Suprapubic skin (tissue), 4 donors: Measurements from ENCODE around the gene HSDL2. TPM values are rescaled to one million over a fixed set of nuclear protein-coding genes. Genes with fewer than 3 reads are reported as not detected.
"Not testable (repeated sequence)": the region's sequence is repeated elsewhere in the genome, so short reads cannot be mapped to it uniquely, and the experiment has no call there.

Experiments used
- DNase-seq, 2 donors: peaks; one replicate each; pipeline ENCODE4 v3.0.0-alpha.2; 2019; ENCODE audit warnings: low spot score in 2 of 2
- H3K27ac ChIP-seq: fragments of 200-600 bp; sonication (generic); one replicate; pipeline ENCODE4 v1.5.1; 2019
- H3K27me3 ChIP-seq: fragments of 200-600 bp; sonication (generic); one replicate; pipeline ENCODE4 v1.5.1; 2019
- H3K36me3 ChIP-seq: fragments of 200-600 bp; sonication (generic); one replicate; pipeline ENCODE4 v1.5.1; 2019
- H3K4me1 ChIP-seq: fragments of 200-600 bp; sonication (generic); one replicate; pipeline ENCODE4 v1.5.1; 2019
- H3K4me3 ChIP-seq: fragments of 200-600 bp; sonication (generic); one replicate; pipeline ENCODE4 v1.5.1; 2019; ENCODE audit warnings: mild to moderate bottlenecking
- H3K9me3 ChIP-seq: fragments of 200-600 bp; sonication (generic); one replicate; pipeline ENCODE4 v1.5.1; 2019
- CTCF ChIP-seq, 2 donors: fragments of 200-600 bp in 1 of 2; fragments of 450-650 bp in 1 of 2; sonication (generic) in 1 of 2; IDR thresholded peaks; one replicate each; pipeline ENCODE4 v1.5.1; 2016 to 2019; ENCODE audit warnings: antibody characterized with exemption in 2 of 2, mild to moderate bottlenecking in 1 of 2, moderate library complexity in 1 of 2
- EP300 ChIP-seq: sonication (generic); formaldehyde crosslinking; IDR thresholded peaks from one replicate; pipeline ENCODE4 v1.6.1; 2017; ENCODE audit warnings: antibody characterized with exemption
- POLR2A ChIP-seq, 2 donors: fragments of 450-650 bp; IDR thresholded peaks; one replicate each; pipeline ENCODE4 v1.6.1; 2017; ENCODE audit warnings: antibody characterized with exemption in 2 of 2, mild to moderate bottlenecking in 2 of 2, moderate library complexity in 2 of 2
- POLR2AphosphoS5 ChIP-seq, 3 donors: sonication (generic); formaldehyde crosslinking; IDR thresholded peaks; one replicate each; pipeline ENCODE4 v1.6.1; 2017; ENCODE audit warnings: antibody characterized with exemption in 3 of 3
- whole genome bisulfite sequencing: methylation state at CpG from one replicate; pipeline ENCODE4 v1.1.5; 2018; 5-methylcytosine and 5-hydroxymethylcytosine counted together
- total RNA-seq, 4 donors: library from RNA; depleted of rRNA; stranded (reverse); fragments of >200 nt; gene quantifications; one replicate each; pipeline ENCODE4 v1.1.0, GENCODE V29; 2016

Gene HSDL2
- total RNA-seq, 4 donors from 2014 or later = 32.5 to 46.1 (median 33.2) TPM

- no peaks in the 10 kb centered on the region for H3K36me3 ChIP-seq
- TF ChIP-seq POLR2AphosphoS5 (IDR thresholded peaks at IDR 0.05) (no peak), EP300 (no peak), CTCF (IDR thresholded peaks at IDR 0.05) (no peak), POLR2A (IDR thresholded peaks at IDR 0.05) (no peak)
- H3K4me1 ChIP-seq = peaks cover 11% of the 10 kb centered on the region
- no peak for DNase-seq
- no peaks in the 10 kb centered on the region for H3K27me3 ChIP-seq
- 96% methylated on average over 3 of the region's 3 CpGs for WGBS
- no peak overlapping the region for H3K27ac ChIP-seq
- H3K4me3 ChIP-seq = no peak overlapping the region
- H3K9me3 ChIP-seq = no peaks in the 10 kb centered on the region
Measured at GRCh38 chr9:112387115-112387514, 7.2 kb downstream of the HSDL2 start.

- H3K4me3 ChIP-seq, H3K27ac ChIP-seq, H3K4me1 ChIP-seq, DNase-seq, H3K9me3 ChIP-seq, H3K36me3 ChIP-seq, H3K27me3 ChIP-seq: not testable (repeated sequence)
- 95% methylated on average over 3 of the region's 3 CpGs for WGBS
Measured at GRCh38 chr9:112389897-112390296, 10.0 kb downstream of the HSDL2 start.

- H3K27ac ChIP-seq, H3K27me3 ChIP-seq, H3K36me3 ChIP-seq, DNase-seq, H3K9me3 ChIP-seq, H3K4me3 ChIP-seq, H3K4me1 ChIP-seq: not testable (repeated sequence)
- WGBS = 76% methylated on average over 4 of the region's 4 CpGs
Measured at GRCh38 chr9:112391936-112392560, 12.1 kb downstream of the HSDL2 start.

- not testable (repeated sequence) for H3K9me3 ChIP-seq, H3K36me3 ChIP-seq, H3K4me3 ChIP-seq, H3K27ac ChIP-seq, H3K4me1 ChIP-seq, H3K27me3 ChIP-seq, DNase-seq
- 88% methylated on average over 5 of the region's 5 CpGs for WGBS
Measured at GRCh38 chr9:112393146-112393545, 13.2 kb downstream of the HSDL2 start.

GRCh38 chr9:112396416-112396815, 16.5 kb downstream of the HSDL2 start:
- DNase-seq = no peak
- Histone ChIP-seq H3K9me3 (no peaks in the 10 kb centered on the region), H3K27ac (no peak overlapping the region), H3K4me1 (no peaks in the 10 kb centered on the region), H3K36me3 (no peaks in the 10 kb centered on the region), H3K27me3 (no peaks in the 10 kb centered on the region), H3K4me3 (no peak overlapping the region)
- TF ChIP-seq POLR2A (IDR thresholded peaks at IDR 0.05) = no peak
- no peak for TF ChIP-seq POLR2AphosphoS5 (IDR thresholded peaks at IDR 0.05)
- no peak for TF ChIP-seq EP300
- no peak for TF ChIP-seq CTCF (IDR thresholded peaks at IDR 0.05)
- 93% methylated on average over 6 of the region's 6 CpGs for WGBS

GRCh38 chr9:112396872-112397271, 17.0 kb downstream of the HSDL2 start:
- Histone ChIP-seq H3K36me3 (no peaks in the 10 kb centered on the region), H3K27ac (no peak overlapping the region), H3K4me3 (no peak overlapping the region), H3K27me3 (no peaks in the 10 kb centered on the region), H3K4me1 (no peaks in the 10 kb centered on the region), H3K9me3 (no peaks in the 10 kb centered on the region)
- DNase-seq = no peak
- 89% methylated on average over 9 of the region's 9 CpGs for WGBS
- TF ChIP-seq POLR2AphosphoS5 (IDR thresholded peaks at IDR 0.05) (no peak), EP300 (no peak), CTCF (IDR thresholded peaks at IDR 0.05) (no peak), POLR2A (IDR thresholded peaks at IDR 0.05) (no peak)

- whole genome bisulfite sequencing = 92% methylated on average over 6 of the region's 6 CpGs
- Histone ChIP-seq H3K4me3 (no peak overlapping the region), H3K36me3 (peaks cover 2% of the 10 kb centered on the region), H3K27ac (no peak overlapping the region), H3K27me3 (no peaks in the 10 kb centered on the region), H3K9me3 (no peaks in the 10 kb centered on the region), H3K4me1 (no peaks in the 10 kb centered on the region)
- DNase-seq = no peak
- TF ChIP-seq POLR2AphosphoS5 (IDR thresholded peaks at IDR 0.05) (no peak), EP300 (no peak), POLR2A (IDR thresholded peaks at IDR 0.05) (no peak), CTCF (IDR thresholded peaks at IDR 0.05) (no peak)
Measured at GRCh38 chr9:112401175-112401815, 21.4 kb downstream of the HSDL2 start.
